Smooth muscle cell of bladder (primary cell): ENCODE measurements around the gene OR51I2. TPM values are rescaled to one million over a fixed set of nuclear protein-coding genes. Genes with fewer than 3 reads are reported as not detected.

Source experiments
- total RNA-seq: library from RNA; depleted of rRNA; stranded (reverse); fragments of >200 nt; gene quantifications from 2 replicates; pipeline ENCODE4 v1.2.3, GENCODE V29; 2014

The OR51I2 gene, protein sequence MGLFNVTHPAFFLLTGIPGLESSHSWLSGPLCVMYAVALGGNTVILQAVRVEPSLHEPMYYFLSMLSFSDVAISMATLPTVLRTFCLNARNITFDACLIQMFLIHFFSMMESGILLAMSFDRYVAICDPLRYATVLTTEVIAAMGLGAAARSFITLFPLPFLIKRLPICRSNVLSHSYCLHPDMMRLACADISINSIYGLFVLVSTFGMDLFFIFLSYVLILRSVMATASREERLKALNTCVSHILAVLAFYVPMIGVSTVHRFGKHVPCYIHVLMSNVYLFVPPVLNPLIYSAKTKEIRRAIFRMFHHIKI
- not detected in 2 replicates for total RNA-seq

DNA sequence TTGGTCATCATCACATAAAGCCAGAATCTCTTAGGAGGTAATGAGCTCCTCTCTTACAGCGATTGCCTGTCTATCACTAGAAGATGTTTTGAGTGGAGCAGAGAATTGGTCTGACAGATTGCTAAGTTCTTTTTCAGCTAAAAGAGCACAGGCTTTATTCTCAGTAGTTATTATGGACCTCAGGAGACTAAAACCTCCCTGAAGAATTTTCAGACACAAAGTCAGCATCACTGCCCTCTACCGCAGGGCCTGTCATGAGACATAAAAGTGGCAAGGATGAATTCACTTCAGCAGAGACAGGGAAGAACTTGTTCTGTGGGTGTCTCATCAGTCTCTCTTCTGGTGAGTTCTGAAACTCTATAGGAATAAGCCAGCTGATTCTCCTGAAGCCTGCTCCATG, at the start of gene OR51I2:
OR51I2 (plus strand) TSS at position 301 of the 400 bp plus-strand sequence. CDS start 4,166 bp downstream, outside the sequence.

DNA sequence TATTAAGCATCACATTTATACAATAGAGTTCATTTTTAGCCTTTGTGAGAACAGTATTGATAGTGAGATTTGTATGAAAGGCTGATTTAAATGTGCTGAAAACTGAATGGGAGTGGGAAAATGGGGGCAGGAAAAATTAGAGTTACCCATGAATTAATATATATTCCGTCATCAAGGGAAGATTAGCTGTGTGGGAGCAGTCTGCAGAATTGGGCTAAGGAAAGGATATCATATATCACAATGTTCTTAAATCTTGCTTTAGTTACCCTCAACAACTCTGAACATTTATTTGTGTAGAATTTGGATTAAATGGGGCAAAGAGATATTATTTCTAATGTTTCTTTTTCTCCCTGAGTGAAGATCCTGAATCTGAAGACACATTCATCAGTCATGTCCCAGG, 27.3 kb upstream of the OR51I2 start, which contains the start of gene OR51Q1:
OR51Q1 (plus strand) TSS at position 301 of the 400 bp plus-strand sequence; CDS start at position 391, 90 bp downstream.

DNA sequence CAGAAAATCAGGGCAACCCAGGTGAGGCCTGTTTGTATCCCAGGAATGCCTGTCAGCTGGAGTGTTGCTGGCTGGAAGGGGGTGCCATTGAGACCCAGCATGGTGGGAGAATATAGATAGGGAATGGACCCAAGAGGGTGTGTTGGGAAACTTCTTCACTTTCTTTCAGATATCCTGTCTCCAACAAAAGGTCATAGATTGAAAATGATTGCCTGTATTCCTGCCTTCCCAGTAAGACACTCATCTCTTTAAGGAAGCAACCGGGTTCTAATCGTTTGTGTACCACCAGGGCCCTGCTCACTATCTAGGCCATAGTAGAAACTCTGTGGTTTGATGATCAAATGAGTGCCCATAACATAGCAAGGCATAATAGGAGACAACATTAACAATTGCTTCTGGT, 7.7 kb upstream of the OR51I2 start, which contains the start of gene OR51I1:
OR51I1 (minus strand) TSS at position 101 of the 400 bp plus-strand sequence; CDS start at position 101, 0 bp downstream.

DNA sequence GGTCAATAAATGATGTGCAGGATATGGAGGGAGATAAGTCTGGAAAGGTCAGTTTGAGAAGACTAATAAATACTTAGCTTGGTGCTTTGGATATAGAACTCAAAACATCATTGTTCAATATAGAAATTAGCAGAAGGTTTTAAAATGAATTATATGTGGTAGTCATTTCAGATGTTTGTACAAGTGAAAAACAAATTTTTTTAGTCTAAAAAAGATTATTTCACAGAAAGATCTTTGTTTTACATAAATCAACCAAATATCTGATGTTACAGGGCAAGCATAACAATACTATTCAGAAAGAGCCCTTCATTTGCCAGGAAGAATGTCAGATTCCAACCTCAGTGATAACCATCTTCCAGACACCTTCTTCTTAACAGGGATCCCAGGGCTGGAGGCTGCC, 39.3 kb downstream of the OR51I2 start, which contains the start of gene OR52D1:
OR52D1 (plus strand) TSS at position 301 of the 400 bp plus-strand sequence; CDS start at position 323, 22 bp downstream.

Other genes with a start within 250 kb of the OR51I2 start
- not detected in 2 replicates for gene OR51V1, start 248.6 kb upstream of the OR51I2 start, total RNA-seq
- not detected in 2 replicates for gene HBB, start 222.3 kb upstream of the OR51I2 start, total RNA-seq
- not detected in 2 replicates for gene HBD, start 214.8 kb upstream of the OR51I2 start, total RNA-seq
- not detected in 2 replicates for gene HBG1, start 199.5 kb upstream of the OR51I2 start, total RNA-seq
- gene HBG2, start 194.5 kb upstream of the OR51I2 start, total RNA-seq, result not detected in 2 replicates
- gene HBE1, start 179.4 kb upstream of the OR51I2 start, total RNA-seq, result 0.14 TPM in 1 of 2 replicates, not detected in the other
- not detected in 2 replicates for gene OR51B4, start 147.4 kb upstream of the OR51I2 start, total RNA-seq
- gene OR51B2, start 125.0 kb upstream of the OR51I2 start, total RNA-seq, result 0.18 TPM in 1 of 2 replicates, not detected in the other
- gene OR51B5, start 105.8 kb upstream of the OR51I2 start, total RNA-seq, result 0.18 and 0.28 TPM in 2 replicates
- not detected in 2 replicates for gene OR51B6, start 97.8 kb upstream of the OR51I2 start, total RNA-seq
- not detected in 2 replicates for gene OR51M1, start 65.5 kb upstream of the OR51I2 start, total RNA-seq
- gene OR51Q1, start 27.2 kb upstream of the OR51I2 start, total RNA-seq, result not detected in 2 replicates
- 0.28 TPM in 1 of 2 replicates, not detected in the other for gene OR51I1, start 7.8 kb upstream of the OR51I2 start, total RNA-seq
- gene OR52D1, start 39.4 kb downstream of the OR51I2 start, total RNA-seq, result not detected in 2 replicates
- under 0.01 and 0.14 TPM in 2 replicates for gene UBQLN3, start 60.6 kb downstream of the OR51I2 start, total RNA-seq
- gene UBQLNL, start 67.4 kb downstream of the OR51I2 start, total RNA-seq, result 0.14 and 0.18 TPM in 2 replicates
- gene OR52H1, start 99.2 kb downstream of the OR51I2 start, total RNA-seq, result 0.43 and 0.65 TPM in 2 replicates
- gene OR52B6, start 131.6 kb downstream of the OR51I2 start, total RNA-seq, result not detected in 2 replicates
- 3.0 and 4.6 TPM in 2 replicates for gene TRIM6, start 147.3 kb downstream of the OR51I2 start, total RNA-seq
- gene TRIM34, start 175.7 kb downstream of the OR51I2 start, total RNA-seq, result 8.7 and 11.4 TPM in 2 replicates
- gene TRIM5, start 235.8 kb downstream of the OR51I2 start, total RNA-seq, result 38.5 and 43.5 TPM in 2 replicates
- gene TRIM22, start 240.5 kb downstream of the OR51I2 start, total RNA-seq, result 82.2 and 84.5 TPM in 2 replicates